HG03354 (cell line): ENCODE results near the gene LNPK.
"Not testable (repeated sequence)": the region's sequence is repeated elsewhere in the genome, so short reads cannot be mapped to it uniquely, and the experiment has no call there.

Experiments
- ATAC-seq: cut with Tn5 transposase; IDR thresholded peaks from one replicate; pipeline ENCODE4 v1.9.1; 2021; ENCODE audit warnings: mild to moderate bottlenecking; ENCODE audit not compliant: unreplicated experiment, poor library complexity, severe bottlenecking

Gene LNPK

DNA sequence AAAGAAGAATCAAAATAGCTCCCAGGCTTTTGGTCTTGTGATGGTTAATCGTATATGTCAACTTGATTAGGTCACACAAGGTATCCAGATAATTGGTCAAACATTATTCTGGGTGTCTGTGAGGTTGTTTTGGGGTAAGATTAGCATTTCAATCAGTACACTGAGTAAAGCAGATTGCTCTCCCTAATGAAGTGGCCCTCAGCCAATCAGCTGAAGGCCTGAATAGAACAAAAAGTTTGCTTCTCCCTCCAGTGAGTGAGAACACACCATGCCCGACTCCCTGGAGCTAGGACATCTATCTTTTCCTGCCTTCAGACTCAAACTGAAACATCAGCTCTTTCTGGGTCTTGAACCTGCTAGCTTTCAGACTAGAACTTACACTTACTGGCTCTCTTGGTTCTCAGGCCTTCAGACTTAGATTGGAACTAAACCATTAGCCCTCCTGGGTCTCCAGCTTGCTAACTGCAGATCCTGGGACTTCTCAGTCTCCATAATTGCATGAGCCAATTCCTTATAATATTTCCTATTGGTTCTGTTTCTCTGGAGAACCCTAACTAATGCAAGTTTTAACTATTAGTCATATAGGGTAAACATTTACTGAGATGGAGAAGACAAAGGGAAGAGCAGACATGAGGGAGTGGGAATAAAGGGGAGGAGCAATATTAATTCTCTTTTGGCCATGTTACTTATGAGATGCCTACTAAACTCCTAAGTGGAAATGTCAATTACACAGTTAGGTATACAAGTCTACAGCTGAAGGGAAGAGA is 25.5 kb downstream of the LNPK start:
- no peak for ATAC-seq

DNA sequence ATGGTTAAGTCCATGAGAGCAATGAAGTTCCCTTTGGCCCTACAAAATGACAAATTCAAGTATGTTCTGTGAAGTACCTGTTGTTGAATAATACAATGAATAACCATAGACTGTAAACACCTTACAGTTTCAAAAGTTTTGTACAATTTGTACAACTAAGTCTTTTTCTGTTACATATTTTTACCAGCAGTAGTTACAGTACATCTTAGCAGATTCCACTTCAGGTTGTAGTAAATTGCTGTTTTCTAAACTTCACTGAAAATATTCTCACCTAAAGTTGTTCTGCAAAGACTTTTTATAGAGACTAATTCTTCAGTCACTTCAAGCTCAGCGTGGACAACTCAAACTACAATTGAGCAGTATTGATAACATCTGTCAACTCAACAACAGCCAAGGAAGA is 28.7 kb downstream of the LNPK start:
- ATAC-seq, result no peak

DNA sequence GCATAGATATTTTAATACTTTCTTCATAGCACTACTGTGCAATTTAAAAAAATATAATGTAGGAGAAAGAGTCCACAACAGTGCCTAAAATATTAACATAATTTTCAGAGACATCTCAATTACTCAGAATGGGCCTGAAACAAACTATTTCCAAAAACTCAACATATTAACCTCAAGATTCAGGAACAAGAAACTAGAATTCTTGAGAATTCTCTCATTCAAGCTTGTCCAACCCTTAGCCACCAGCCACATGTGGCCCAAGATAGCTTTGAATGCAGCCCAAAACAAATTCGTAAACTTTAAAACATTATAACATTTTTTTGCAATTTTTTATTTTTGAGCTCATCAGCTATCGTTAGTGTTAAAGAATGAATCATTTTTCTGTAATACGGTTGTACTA is 35.2 kb downstream of the LNPK start:
- ATAC-seq, result no peak

DNA sequence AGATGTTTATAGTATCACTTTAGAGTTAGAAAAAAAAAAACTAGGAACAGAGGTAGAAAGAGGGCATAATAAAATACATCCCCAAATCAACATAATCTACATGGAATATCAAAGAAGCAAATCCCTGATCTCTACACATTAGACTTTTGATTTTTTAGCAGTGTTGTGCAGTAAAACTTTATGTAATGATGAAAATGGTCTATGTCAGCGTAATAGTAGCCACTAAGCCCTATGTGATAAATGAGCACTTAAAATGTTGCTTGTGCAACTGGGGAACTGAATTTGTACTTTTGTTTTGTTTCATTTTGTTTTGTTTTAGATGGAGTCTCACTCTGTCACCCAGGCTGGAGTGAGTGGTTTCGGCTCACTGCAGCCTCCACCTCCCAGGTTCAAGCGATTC is 36.3 kb downstream of the LNPK start:
- no peak for ATAC-seq

DNA sequence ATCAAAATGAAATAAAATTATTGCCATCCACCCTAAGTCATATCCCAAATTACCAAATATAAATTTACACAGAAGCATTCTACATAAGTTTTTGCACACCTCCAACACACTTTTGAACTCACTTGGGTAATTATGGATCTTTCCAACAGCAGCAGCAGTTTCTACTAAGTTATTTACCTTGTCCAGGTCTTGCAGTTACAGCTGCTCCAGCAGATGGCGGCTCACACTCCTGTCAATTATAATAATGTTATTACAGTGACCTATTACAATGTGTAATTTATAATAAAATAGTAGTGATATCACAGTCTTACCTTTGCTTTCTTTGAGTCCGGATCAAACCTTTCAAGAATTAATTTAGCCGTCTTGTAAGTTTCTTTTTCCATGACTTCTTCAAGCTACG is 37.9 kb downstream of the LNPK start:
- ATAC-seq, result no peak

DNA sequence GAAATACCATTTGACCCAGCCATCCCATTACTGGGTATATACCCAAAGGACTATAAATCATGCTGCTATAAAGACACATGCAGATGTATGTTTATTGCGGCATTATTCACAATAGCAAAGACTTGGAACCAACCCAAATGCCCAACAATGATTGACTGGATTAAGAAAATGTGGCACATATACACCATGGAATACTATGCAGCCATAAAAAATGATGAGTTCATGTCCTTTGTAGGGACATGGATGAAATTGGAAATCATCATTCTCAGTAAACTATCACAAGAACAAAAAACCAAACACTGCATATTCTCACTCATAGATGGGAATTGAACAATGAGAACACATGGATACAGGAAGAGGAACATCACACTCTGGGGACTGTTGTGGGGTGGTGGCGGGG is 38.9 kb downstream of the LNPK start:
- ATAC-seq, result not testable (repeated sequence)

DNA sequence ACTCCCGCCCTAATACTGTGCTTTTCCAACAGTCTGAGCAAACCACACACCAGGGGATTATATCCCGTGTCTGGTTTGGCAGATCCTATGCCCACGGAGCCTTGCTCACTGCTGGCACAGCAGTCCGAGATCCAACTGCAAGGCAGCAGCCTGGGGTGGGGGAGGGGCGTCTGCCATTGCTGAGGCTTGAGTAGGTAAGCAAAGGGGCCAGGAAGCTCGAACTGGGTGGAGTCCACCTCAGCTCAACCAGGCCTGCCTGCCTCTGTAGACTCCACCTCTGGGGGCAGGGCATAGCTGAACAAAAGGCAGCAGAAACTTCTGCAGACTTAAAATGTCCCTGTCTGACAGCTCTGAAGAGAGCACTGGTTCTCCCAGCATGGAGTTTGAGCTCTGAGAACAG is 44.2 kb downstream of the LNPK start:
- ATAC-seq, result no peak

DNA sequence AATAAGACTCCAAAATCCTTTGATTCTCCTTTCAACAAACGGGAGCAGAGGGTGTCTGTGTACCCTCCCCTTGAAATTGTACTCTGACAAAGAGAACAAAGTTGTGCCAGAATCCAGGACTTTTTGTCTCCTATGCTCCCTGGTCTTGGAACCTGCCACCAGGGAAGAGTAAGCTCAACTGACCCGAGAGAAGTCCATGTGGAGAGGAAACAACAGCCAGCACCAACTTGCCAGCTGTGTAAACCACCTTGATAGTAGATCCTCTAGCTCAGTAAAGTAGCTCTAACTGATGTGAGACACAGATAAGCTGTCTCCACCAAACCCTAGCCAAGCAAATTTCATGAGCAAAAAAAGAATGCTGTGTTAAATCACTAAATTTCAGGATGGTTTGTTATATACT is 46.9 kb downstream of the LNPK start:
- no peak for ATAC-seq

DNA sequence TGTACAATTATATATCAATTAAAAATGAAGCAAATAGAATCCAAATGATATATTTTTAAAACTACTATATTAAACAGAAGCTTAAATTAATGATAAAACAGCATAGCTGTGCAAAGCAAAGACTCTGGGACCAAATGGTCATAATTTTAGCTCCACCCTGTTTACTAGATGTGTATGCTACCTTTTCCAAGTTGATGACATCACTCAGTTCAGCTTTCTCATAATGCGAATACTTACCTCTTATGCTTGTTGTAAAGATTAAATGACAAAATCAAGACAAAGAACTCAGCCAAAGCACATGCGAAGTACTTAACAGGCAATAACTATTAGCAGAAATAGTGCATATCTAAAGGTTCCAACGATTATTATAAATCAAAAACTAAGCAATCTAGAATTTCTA is 51.6 kb downstream of the LNPK start:
- ATAC-seq, result no peak

DNA sequence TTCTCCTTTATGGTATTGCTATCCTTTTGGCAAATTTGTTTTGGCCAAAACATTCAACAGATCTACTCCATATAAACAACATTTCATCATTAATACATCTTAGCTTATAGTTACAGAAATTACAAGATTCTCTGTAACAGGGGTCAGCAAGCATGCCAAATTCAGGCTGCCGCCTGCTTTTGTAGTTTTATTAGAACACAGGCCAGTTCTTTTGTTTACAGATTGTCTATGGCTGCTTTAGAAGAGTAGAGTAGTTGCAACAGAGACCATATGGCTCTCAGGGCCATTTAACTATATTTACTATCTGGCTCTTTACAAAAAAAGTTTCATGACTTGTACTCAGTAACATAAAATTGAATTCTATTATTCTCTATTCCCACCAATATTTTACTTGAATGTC is 53.9 kb downstream of the LNPK start:
- no peak for ATAC-seq

DNA sequence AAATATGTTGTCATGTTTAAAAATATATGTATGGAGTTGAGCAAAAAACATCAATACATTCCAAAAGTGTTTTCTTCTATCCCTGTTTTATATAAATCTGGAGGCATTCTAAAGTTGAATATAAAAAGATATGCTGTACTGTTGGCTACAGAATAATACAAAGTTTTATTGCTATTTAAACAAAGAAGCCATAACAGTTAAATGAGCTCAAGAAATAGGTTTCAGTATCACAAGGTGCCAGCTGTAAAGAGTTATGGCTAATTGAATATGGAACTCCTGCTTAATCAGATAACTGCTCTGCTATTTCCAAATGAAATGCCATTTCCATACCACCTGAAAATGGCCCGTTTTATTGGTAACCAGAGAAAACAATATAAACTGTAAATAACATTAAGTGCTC is 55.0 kb downstream of the LNPK start:
- no peak for ATAC-seq

DNA sequence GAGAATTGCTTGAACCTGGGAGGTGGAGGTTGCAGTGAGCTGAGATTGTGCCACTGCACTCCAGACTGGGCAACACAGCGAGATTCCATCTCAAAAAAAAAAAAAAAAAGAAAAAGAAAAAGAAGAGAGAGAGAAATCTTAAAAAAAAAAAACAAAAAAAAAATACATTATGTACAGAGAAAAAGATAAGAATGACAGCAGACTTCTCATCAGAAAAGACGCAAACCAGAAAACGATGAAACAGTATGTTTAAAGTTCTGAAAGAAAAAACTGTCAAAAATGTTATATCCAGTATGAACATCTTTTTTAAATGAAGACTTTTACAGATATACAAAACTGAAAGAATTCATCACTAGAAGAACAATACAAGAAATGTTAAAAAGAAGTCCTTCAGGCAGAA is 60.4 kb downstream of the LNPK start:
- ATAC-seq, result no peak

DNA sequence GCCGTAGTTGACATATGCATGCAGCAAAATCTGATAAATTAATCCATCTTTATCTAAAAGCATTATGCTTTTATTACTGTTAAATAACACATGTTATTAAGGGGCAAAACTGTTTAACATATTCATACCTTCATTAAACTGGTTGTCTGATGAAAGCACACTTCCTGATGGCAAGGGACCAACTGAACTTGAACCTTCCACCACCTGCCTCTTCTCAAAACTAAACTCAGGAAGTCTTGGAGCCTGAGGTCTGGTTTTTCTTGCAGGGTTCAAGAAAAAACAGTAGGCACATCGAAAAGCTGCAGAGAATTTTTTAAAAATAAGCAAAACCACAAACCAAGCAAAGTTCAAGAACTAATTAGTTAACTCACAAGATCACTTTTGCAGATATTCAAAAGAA is 64.9 kb downstream of the LNPK start:
- ATAC-seq, result no peak

DNA sequence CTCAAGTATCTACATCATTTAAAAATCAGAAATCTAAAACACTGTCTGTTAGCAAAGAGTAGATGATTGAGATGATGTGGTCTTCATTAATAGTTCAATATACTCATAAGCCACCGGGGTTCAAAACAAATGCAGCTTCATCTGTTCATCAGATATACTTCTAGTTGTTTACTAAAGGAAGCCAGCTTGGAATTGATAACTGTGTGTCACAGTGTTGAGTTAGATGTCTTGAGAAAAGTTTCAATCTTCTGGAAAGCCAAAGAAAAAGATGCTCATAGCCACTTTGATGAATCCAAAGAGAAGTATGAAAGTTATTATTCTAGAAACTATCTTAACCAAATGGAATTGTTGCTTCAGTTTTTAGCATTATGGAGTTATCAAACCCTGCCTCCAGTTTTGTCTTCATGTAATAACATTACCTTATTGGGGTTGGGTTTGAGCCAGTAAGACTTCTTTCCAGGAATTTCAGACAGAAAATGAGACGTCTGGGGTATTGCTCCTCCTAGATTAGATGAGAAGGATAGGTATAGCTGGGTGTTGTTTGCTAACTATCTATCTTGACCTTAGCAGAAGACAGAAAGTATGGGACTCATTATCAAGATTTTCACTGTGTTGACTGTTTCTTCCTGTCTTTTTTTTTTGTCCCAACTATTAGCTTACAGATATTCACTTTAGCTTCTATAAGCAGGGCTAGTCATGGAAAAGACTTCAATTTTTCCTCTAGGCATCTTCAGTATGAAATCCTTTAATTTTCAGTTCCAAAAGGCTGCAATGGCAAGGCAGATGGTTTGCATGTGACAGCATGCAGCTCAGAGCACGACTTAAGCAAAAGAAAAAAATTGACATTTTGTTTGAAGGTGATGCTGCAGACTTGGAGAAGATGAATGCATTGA is 66.5 kb downstream of the LNPK start:
- ATAC-seq, result no peak

DNA sequence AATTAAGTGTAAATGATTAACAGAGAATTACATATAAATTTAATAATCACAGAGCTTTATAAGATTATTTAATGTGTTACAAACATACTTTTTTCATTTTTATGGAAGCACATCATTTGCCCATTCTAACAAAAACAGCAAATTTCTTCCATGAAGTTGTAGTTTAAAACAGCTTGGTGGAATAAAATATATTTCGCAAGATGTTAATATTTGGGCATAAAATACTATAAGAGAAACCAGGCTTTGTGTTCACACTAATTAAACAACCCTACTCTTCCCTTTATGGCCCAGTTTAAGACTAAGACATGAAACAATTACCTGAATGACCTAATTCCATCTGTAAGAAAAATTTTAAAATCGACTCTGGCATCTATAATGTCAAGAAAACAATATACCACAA is 69.4 kb downstream of the LNPK start:
- no peak for ATAC-seq

DNA sequence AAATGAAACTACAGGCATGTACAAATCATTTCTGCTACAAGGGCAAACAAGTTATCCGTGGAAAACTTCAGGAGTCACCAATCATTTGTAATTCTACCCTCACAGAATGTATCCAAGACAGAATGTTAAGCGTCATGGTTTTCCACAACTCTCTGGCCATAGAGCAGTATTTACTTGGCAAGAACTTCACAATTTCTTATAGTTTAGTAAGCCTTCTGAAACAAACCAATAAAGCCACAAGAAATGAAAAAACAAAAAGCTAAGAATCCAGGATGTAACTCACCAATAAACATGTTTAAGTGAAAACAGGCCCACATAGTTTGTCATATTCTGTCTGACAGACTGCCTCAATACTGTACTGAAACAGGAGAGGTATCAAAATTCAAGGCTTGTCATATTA is 70.3 kb downstream of the LNPK start:
- no peak for ATAC-seq

DNA sequence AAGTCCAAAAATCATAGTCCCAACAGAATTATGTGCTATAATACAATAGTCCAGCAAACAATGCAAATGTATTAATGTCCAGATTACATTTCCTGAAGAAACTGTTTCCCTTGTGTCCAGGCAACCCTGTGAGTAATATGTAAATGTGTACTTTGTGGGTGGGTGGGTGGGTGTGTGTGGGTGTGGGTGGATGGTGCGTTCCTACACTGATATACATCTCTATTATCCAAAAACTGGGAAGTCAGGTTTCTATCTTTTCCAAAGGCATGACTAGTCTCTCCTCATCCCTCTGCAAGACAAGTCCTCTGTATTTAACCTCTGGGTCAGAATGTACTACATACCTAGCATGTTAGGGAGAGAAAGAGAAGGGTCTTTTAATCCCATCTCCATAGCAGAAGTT is 71.6 kb downstream of the LNPK start:
- ATAC-seq, result no peak

DNA sequence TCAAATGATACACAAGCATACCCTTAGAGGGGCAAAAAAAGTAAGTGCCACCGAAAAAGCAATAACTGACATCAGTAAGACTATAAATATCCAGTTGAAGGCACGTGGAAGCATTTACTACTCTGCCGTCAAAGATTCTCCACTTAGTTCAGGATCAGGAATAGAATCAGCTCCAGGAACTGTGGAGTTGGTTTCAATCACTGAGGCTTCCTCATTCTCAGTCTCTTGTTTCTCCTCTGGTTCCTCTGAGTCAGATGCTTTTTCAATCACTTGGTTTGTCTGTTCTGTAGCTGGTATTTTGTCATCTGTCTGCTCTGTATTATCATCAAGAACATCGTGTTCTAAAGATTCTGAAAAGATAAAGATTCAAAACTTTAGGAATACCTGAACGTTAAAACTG is 72.2 kb downstream of the LNPK start:
- ATAC-seq, result no peak

DNA sequence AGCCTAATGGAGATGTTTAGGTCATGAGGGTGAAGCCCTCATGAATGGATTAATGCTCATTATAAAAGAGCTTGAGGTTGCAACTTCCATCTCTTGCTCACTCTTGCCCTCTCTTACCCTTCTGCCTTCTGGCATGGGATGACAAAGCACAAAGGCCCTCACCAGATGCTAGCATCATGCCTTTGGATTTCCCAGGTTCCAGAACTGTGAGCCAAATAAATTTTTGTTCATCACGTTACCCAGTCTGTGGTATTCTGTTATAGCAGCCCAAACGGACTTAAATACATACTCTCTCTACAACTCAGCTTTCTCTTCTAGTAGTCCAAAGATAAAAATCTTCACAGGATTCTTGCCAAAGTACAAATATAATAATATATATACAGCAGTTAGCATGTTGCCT is 75.8 kb downstream of the LNPK start:
- ATAC-seq, result no peak

DNA sequence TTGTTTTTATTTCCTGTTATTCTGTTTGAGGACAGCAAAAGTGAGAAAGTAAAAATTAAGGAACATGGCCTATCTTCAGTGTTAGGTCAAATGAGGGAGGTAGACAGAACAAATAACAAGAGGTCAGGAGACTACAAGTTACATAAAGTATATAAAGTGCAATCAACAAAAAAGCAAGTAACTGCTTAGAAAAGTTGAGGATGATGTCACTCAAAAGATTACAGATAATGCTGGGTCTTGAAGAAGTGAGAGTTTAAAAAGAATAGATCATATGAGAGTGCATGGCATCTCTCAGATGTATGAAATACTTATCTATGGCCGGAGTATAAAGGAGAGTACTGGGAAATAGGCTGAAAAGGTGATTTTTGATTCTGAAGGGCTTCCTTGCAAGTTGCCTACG is 79.9 kb downstream of the LNPK start:
- no peak for ATAC-seq

DNA sequence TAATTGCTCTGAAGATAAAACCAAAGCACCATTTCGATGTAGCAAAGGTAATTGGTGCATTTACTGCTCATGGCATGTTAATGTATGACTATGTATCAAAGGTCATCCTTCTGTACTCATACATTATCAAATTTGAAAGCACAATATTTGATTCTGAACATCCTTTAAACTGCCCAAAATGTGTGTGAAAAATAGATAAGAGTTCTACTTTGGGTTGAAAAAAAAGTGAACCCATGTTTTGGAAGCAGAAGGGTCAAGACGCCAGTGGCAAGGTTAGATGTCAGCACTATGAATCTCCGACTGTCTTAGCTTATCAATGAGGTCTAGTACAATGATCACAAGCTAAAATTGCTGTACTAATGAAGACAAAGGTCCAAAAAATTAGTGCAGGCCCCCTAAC is 83.1 kb downstream of the LNPK start:
- ATAC-seq, result no peak
